Measurements from ENCODE around the gene PLD1. TPM values are rescaled to one million over a fixed set of nuclear protein-coding genes. Genes with fewer than 3 reads are reported as not detected.

Gene PLD1
- total and polyA plus RNA-seq, 2 donors = 5.0 to 6.4 TPM

GRCh38 chr3:171783086-171783485 lies 27.2 kb downstream of the PLD1 start:
- H3K4me3 ChIP-seq (ENCODE audit: low read length in 2 of 2) = no peak overlapping the region
- H3K36me3 ChIP-seq (ENCODE audit: control insufficient read depth in 2 of 2, insufficient read depth in 2 of 2, low read length in 1 of 2) = no peaks in the 10 kb centered on the region
- no peaks in the 10 kb centered on the region for H3K9me3 ChIP-seq (ENCODE audit: control insufficient read depth in 2 of 2, insufficient read depth in 1 of 2, low read length in 1 of 2)
- no peaks in the 10 kb centered on the region for H3K4me1 ChIP-seq (ENCODE audit: control insufficient read depth in 2 of 2, insufficient read depth in 2 of 2, low read length in 2 of 2)
- DNase-seq (ENCODE audit: low read depth in 6 of 9, low spot score in 9 of 9) = no peak
- 94% methylated on average over 2 of the region's 2 CpGs for WGBS
- H3K27ac ChIP-seq (ENCODE audit: low read depth in 1 of 2, low read length in 1 of 2) = no peak overlapping the region
- no peaks in the 10 kb centered on the region for H3K27me3 ChIP-seq (ENCODE audit: control insufficient read depth in 2 of 2, insufficient read depth in 1 of 2, low read length in 1 of 2)

GRCh38 chr3:171782617-171783016 lies 27.7 kb downstream of the PLD1 start:
- 83% methylated on average over 1 of the region's 1 CpG for WGBS
- no peaks in the 10 kb centered on the region for H3K27me3 ChIP-seq (ENCODE audit: control insufficient read depth in 2 of 2, insufficient read depth in 1 of 2, low read length in 1 of 2)
- no peaks in the 10 kb centered on the region for H3K9me3 ChIP-seq (ENCODE audit: control insufficient read depth in 2 of 2, insufficient read depth in 1 of 2, low read length in 1 of 2)
- DNase-seq (ENCODE audit: low read depth in 6 of 9, low spot score in 9 of 9) = no peak
- H3K4me1 ChIP-seq (ENCODE audit: control insufficient read depth in 2 of 2, insufficient read depth in 2 of 2, low read length in 2 of 2) = no peaks in the 10 kb centered on the region
- no peaks in the 10 kb centered on the region for H3K36me3 ChIP-seq (ENCODE audit: control insufficient read depth in 2 of 2, insufficient read depth in 2 of 2, low read length in 1 of 2)
- no peak overlapping the region for H3K27ac ChIP-seq (ENCODE audit: low read depth in 1 of 2, low read length in 1 of 2)
- no peak overlapping the region for H3K4me3 ChIP-seq (ENCODE audit: low read length in 2 of 2)

GRCh38 chr3:171781711-171782127 lies 28.6 kb downstream of the PLD1 start:
- WGBS = 95% methylated on average over 4 of the region's 4 CpGs
- no peaks in the 10 kb centered on the region for H3K27me3 ChIP-seq (ENCODE audit: control insufficient read depth in 2 of 2, insufficient read depth in 1 of 2, low read length in 1 of 2)
- DNase-seq (ENCODE audit: low read depth in 6 of 9, low spot score in 9 of 9) = no peak
- H3K4me3 ChIP-seq (ENCODE audit: low read length in 2 of 2) = no peak overlapping the region
- H3K36me3 ChIP-seq (ENCODE audit: control insufficient read depth in 2 of 2, insufficient read depth in 2 of 2, low read length in 1 of 2) = no peaks in the 10 kb centered on the region
- no peak overlapping the region for H3K27ac ChIP-seq (ENCODE audit: low read depth in 1 of 2, low read length in 1 of 2)
- no peaks in the 10 kb centered on the region for H3K4me1 ChIP-seq (ENCODE audit: control insufficient read depth in 2 of 2, insufficient read depth in 2 of 2, low read length in 2 of 2)
- no peaks in the 10 kb centered on the region for H3K9me3 ChIP-seq (ENCODE audit: control insufficient read depth in 2 of 2, insufficient read depth in 1 of 2, low read length in 1 of 2)

GRCh38 chr3:171778493-171778892 lies 31.8 kb downstream of the PLD1 start:
- no peak overlapping the region for H3K4me3 ChIP-seq (ENCODE audit: low read length in 2 of 2)
- H3K27me3 ChIP-seq (ENCODE audit: control insufficient read depth in 2 of 2, insufficient read depth in 1 of 2, low read length in 1 of 2) = no peaks in the 10 kb centered on the region
- no peak for DNase-seq (ENCODE audit: low read depth in 6 of 9, low spot score in 9 of 9)
- H3K27ac ChIP-seq (ENCODE audit: low read depth in 1 of 2, low read length in 1 of 2) = no peak overlapping the region
- H3K36me3 ChIP-seq (ENCODE audit: control insufficient read depth in 2 of 2, insufficient read depth in 2 of 2, low read length in 1 of 2) = no peaks in the 10 kb centered on the region
- WGBS = 94% methylated on average over 5 of the region's 5 CpGs
- no peaks in the 10 kb centered on the region for H3K9me3 ChIP-seq (ENCODE audit: control insufficient read depth in 2 of 2, insufficient read depth in 1 of 2, low read length in 1 of 2)
- H3K4me1 ChIP-seq (ENCODE audit: control insufficient read depth in 2 of 2, insufficient read depth in 2 of 2, low read length in 2 of 2) = no peaks in the 10 kb centered on the region

- Histone ChIP-seq H3K27ac (ENCODE audit: low read depth in 1 of 2, low read length in 1 of 2) (no peak overlapping the region), H3K9me3 (ENCODE audit: control insufficient read depth in 2 of 2, insufficient read depth in 1 of 2, low read length in 1 of 2) (no peaks in the 10 kb centered on the region), H3K27me3 (ENCODE audit: control insufficient read depth in 2 of 2, insufficient read depth in 1 of 2, low read length in 1 of 2) (no peaks in the 10 kb centered on the region), H3K4me3 (ENCODE audit: low read length in 2 of 2) (no peak overlapping the region), H3K4me1 (ENCODE audit: control insufficient read depth in 2 of 2, insufficient read depth in 2 of 2, low read length in 2 of 2) (no peaks in the 10 kb centered on the region), H3K36me3 (ENCODE audit: control insufficient read depth in 2 of 2, insufficient read depth in 2 of 2, low read length in 1 of 2) (no peaks in the 10 kb centered on the region)
- WGBS = 95% methylated on average over 4 of the region's 4 CpGs
- DNase-seq (ENCODE audit: low read depth in 6 of 9, low spot score in 9 of 9) = no peak
These were observed 32.7 kb downstream of the PLD1 start for GRCh38 chr3:171777596-171777995.

GRCh38 chr3:171776839-171777583 lies 33.3 kb downstream of the PLD1 start:
- WGBS = 93% methylated on average over 7 of the region's 7 CpGs
- Histone ChIP-seq H3K4me3 (ENCODE audit: low read length in 2 of 2) (no peak overlapping the region), H3K27me3 (ENCODE audit: control insufficient read depth in 2 of 2, insufficient read depth in 1 of 2, low read length in 1 of 2) (no peaks in the 10 kb centered on the region), H3K27ac (ENCODE audit: low read depth in 1 of 2, low read length in 1 of 2) (no peak overlapping the region), H3K4me1 (ENCODE audit: control insufficient read depth in 2 of 2, insufficient read depth in 2 of 2, low read length in 2 of 2) (no peaks in the 10 kb centered on the region), H3K9me3 (ENCODE audit: control insufficient read depth in 2 of 2, insufficient read depth in 1 of 2, low read length in 1 of 2) (no peaks in the 10 kb centered on the region), H3K36me3 (ENCODE audit: control insufficient read depth in 2 of 2, insufficient read depth in 2 of 2, low read length in 1 of 2) (no peaks in the 10 kb centered on the region)
- DNase-seq (ENCODE audit: low read depth in 6 of 9, low spot score in 9 of 9) = no peak

- Histone ChIP-seq H3K27me3 (ENCODE audit: control insufficient read depth in 2 of 2, insufficient read depth in 1 of 2, low read length in 1 of 2) (no peaks in the 10 kb centered on the region), H3K36me3 (ENCODE audit: control insufficient read depth in 2 of 2, insufficient read depth in 2 of 2, low read length in 1 of 2) (no peaks in the 10 kb centered on the region), H3K9me3 (ENCODE audit: control insufficient read depth in 2 of 2, insufficient read depth in 1 of 2, low read length in 1 of 2) (no peaks in the 10 kb centered on the region), H3K4me3 (ENCODE audit: low read length in 2 of 2) (no peak overlapping the region), H3K27ac (ENCODE audit: low read depth in 1 of 2, low read length in 1 of 2) (no peak overlapping the region), H3K4me1 (ENCODE audit: control insufficient read depth in 2 of 2, insufficient read depth in 2 of 2, low read length in 2 of 2) (no peaks in the 10 kb centered on the region)
- 98% methylated on average over 3 of the region's 3 CpGs for WGBS
- DNase-seq (ENCODE audit: low read depth in 6 of 9, low spot score in 9 of 9) = no peak
These were observed 33.9 kb downstream of the PLD1 start for GRCh38 chr3:171776411-171776810.

GRCh38 chr3:171775943-171776342 lies 34.3 kb downstream of the PLD1 start:
- 95% methylated on average over 8 of the region's 8 CpGs for WGBS
- no peak overlapping the region for H3K27ac ChIP-seq (ENCODE audit: low read depth in 1 of 2, low read length in 1 of 2)
- H3K4me3 ChIP-seq (ENCODE audit: low read length in 2 of 2) = no peak overlapping the region

GRCh38 chr3:171774521-171774920 lies 35.8 kb downstream of the PLD1 start:
- DNase-seq (ENCODE audit: low read depth in 6 of 9, low spot score in 9 of 9) = no peak
- Histone ChIP-seq H3K36me3 (ENCODE audit: control insufficient read depth in 2 of 2, insufficient read depth in 2 of 2, low read length in 1 of 2) (no peaks in the 10 kb centered on the region), H3K4me3 (ENCODE audit: low read length in 2 of 2) (no peak overlapping the region), H3K4me1 (ENCODE audit: control insufficient read depth in 2 of 2, insufficient read depth in 2 of 2, low read length in 2 of 2) (no peaks in the 10 kb centered on the region), H3K27me3 (ENCODE audit: control insufficient read depth in 2 of 2, insufficient read depth in 1 of 2, low read length in 1 of 2) (no peaks in the 10 kb centered on the region), H3K9me3 (ENCODE audit: control insufficient read depth in 2 of 2, insufficient read depth in 1 of 2, low read length in 1 of 2) (no peaks in the 10 kb centered on the region), H3K27ac (ENCODE audit: low read depth in 1 of 2, low read length in 1 of 2) (no peak overlapping the region)
- WGBS = 94% methylated on average over 6 of the region's 6 CpGs

More at GRCh38 chr3:171775943-171776342, 34.3 kb downstream of the PLD1 start:
- Histone ChIP-seq H3K4me1 (ENCODE audit: control insufficient read depth in 2 of 2, insufficient read depth in 2 of 2, low read length in 2 of 2) (no peaks in the 10 kb centered on the region), H3K27me3 (ENCODE audit: control insufficient read depth in 2 of 2, insufficient read depth in 1 of 2, low read length in 1 of 2) (no peaks in the 10 kb centered on the region), H3K36me3 (ENCODE audit: control insufficient read depth in 2 of 2, insufficient read depth in 2 of 2, low read length in 1 of 2) (no peaks in the 10 kb centered on the region), H3K9me3 (ENCODE audit: control insufficient read depth in 2 of 2, insufficient read depth in 1 of 2, low read length in 1 of 2) (no peaks in the 10 kb centered on the region)
- DNase-seq (ENCODE audit: low read depth in 6 of 9, low spot score in 9 of 9) = no peak
